Neural crest cell (in vitro differentiated cells): Measurements from ENCODE around the gene SNAPC4. TPM values are rescaled to one million over a fixed set of nuclear protein-coding genes. Genes with fewer than 3 reads are reported as not detected.
"Not testable (repeated sequence)": the region's sequence is repeated elsewhere in the genome, so short reads cannot be mapped to it uniquely, and the experiment has no call there.

ENCODE experiments used
- DNase-seq: peaks from one replicate; pipeline ENCODE4 v3.0.0; 2021; ENCODE audit warnings: low read depth, mixed read lengths, low spot score
- H3K27ac Mint-ChIP-seq: one replicate; pipeline ENCODE4 v1.8.0; 2021; ENCODE audit warnings: mild to moderate bottlenecking, mixed read lengths; ENCODE audit not compliant: unreplicated experiment
- H3K27me3 Mint-ChIP-seq: 2 replicates; pipeline ENCODE4 v1.8.0; 2021; ENCODE audit warnings: low read depth, mild to moderate bottlenecking, mixed read lengths
- H3K36me3 Mint-ChIP-seq: 2 replicates; pipeline ENCODE4 v1.8.0; 2021; ENCODE audit warnings: low read depth, mild to moderate bottlenecking, mixed read lengths
- H3K4me1 Mint-ChIP-seq: 2 replicates; pipeline ENCODE4 v1.8.0; 2021; ENCODE audit warnings: mixed read lengths
- H3K4me3 Mint-ChIP-seq: one replicate; pipeline ENCODE4 v1.8.0; 2021; ENCODE audit warnings: mild to moderate bottlenecking, mixed read lengths
- H3K9me3 Mint-ChIP-seq: 2 replicates; pipeline ENCODE4 v1.8.0; 2021; ENCODE audit warnings: mixed read lengths
- CTCF ChIP-seq: fragments of 200-600 bp; sonication (generic); conservative IDR thresholded peaks from 2 replicates; pipeline ENCODE4 v1.5.0; 2021; ENCODE audit warnings: antibody characterized with exemption, mild to moderate bottlenecking
- total RNA-seq: library from RNA; stranded (reverse); gene quantifications from 2 replicates; pipeline ENCODE4 v1.2.1, GENCODE V29; 2021

The SNAPC4 gene
- total RNA-seq, 1 donor from 2014 or later, result 19.0 TPM

- H3K4me3 Mint-ChIP-seq, result no peak overlapping the region
- no peaks in the 10 kb centered on the region for H3K27me3 Mint-ChIP-seq
- no peak for TF ChIP-seq CTCF
- H3K9me3 Mint-ChIP-seq, result no peaks in the 10 kb centered on the region
- DNase-seq, result no peak
- peaks cover 6% of the 10 kb centered on the region for H3K4me1 Mint-ChIP-seq
- peaks cover under 1% of the 10 kb centered on the region for H3K36me3 Mint-ChIP-seq
- H3K27ac Mint-ChIP-seq, result no peak overlapping the region
These were observed 31.9 kb upstream of the SNAPC4 start for GRCh38 chr9:136431782-136432350.

- Mint-ChIP-seq H3K27me3 (no peaks in the 10 kb centered on the region), H3K36me3 (peaks cover 3% of the 10 kb centered on the region), H3K4me1 (no peaks in the 10 kb centered on the region), H3K4me3 (peak overlapping the region; percentile 35), H3K27ac (no peak overlapping the region), H3K9me3 (no peaks in the 10 kb centered on the region)
- TF ChIP-seq CTCF, result no peak
- DNase-seq, result no peak
These were observed 30.7 kb upstream of the SNAPC4 start for GRCh38 chr9:136430588-136431234.

- H3K27me3 Mint-ChIP-seq, result no peaks in the 10 kb centered on the region
- TF ChIP-seq CTCF, result no peak
- peaks cover 3% of the 10 kb centered on the region for H3K36me3 Mint-ChIP-seq
- peak overlapping the region; percentile 35 for H3K4me3 Mint-ChIP-seq
- H3K9me3 Mint-ChIP-seq, result no peaks in the 10 kb centered on the region
- H3K4me1 Mint-ChIP-seq, result no peaks in the 10 kb centered on the region
- H3K27ac Mint-ChIP-seq, result no peak overlapping the region
- no peak for DNase-seq
These were observed 29.9 kb upstream of the SNAPC4 start for GRCh38 chr9:136429683-136430491.

GRCh38 chr9:136429075-136429628 lies 29.2 kb upstream of the SNAPC4 start:
- no peak for TF ChIP-seq CTCF
- peak overlapping the region; percentile 31 for H3K4me3 Mint-ChIP-seq
- H3K27me3 Mint-ChIP-seq, result no peaks in the 10 kb centered on the region
- no peak for DNase-seq
- peaks cover 3% of the 10 kb centered on the region for H3K36me3 Mint-ChIP-seq
- no peak overlapping the region for H3K27ac Mint-ChIP-seq
- no peaks in the 10 kb centered on the region for H3K9me3 Mint-ChIP-seq
- no peaks in the 10 kb centered on the region for H3K4me1 Mint-ChIP-seq

GRCh38 chr9:136426787-136427186 lies 26.8 kb upstream of the SNAPC4 start:
- H3K36me3 Mint-ChIP-seq, result peaks cover 5% of the 10 kb centered on the region
- peak overlapping the region; percentile 47 for H3K4me3 Mint-ChIP-seq
- no peaks in the 10 kb centered on the region for H3K9me3 Mint-ChIP-seq

GRCh38 chr9:136425367-136425766 lies 25.4 kb upstream of the SNAPC4 start:
- peak overlapping the region; percentile 31 for H3K4me3 Mint-ChIP-seq
- H3K36me3 Mint-ChIP-seq, H3K4me1 Mint-ChIP-seq, H3K27me3 Mint-ChIP-seq, DNase-seq, H3K9me3 Mint-ChIP-seq: not testable (repeated sequence)
- H3K27ac Mint-ChIP-seq, result peak overlapping the region; percentile 35

More at GRCh38 chr9:136426787-136427186, 26.8 kb upstream of the SNAPC4 start:
- TF ChIP-seq CTCF, result no peak
- DNase-seq, result no peak
- Mint-ChIP-seq H3K27ac (no peak overlapping the region), H3K4me1 (no peaks in the 10 kb centered on the region), H3K27me3 (no peaks in the 10 kb centered on the region)
